ENCODE data around the gene GPR139.

DNA sequence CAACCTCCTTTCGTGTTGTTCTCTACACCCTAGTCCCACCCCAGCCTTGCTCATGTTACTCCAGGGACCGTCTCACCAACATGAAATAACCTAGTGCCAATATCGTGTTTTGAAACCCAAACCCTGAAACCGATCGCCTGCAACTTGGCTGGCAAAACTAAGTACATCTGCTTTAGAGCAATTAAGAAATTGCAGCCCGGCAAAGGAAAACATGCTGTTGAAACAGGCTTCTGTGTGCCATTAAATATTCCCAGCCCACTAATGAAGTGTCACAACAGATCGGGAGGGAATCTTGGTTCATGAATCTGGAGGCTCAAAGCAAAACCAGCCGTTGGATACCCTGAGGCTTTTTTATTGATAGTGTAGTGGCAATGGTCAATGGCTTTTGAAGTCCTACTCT, 48.3 kb upstream of the GPR139 start:
- no peak for TF ChIP-seq SPI1 (IDR thresholded peaks at IDR 0.05; ENCODE audit: borderline replicate concordance, low read depth)
- TF ChIP-seq, protein P1, sequence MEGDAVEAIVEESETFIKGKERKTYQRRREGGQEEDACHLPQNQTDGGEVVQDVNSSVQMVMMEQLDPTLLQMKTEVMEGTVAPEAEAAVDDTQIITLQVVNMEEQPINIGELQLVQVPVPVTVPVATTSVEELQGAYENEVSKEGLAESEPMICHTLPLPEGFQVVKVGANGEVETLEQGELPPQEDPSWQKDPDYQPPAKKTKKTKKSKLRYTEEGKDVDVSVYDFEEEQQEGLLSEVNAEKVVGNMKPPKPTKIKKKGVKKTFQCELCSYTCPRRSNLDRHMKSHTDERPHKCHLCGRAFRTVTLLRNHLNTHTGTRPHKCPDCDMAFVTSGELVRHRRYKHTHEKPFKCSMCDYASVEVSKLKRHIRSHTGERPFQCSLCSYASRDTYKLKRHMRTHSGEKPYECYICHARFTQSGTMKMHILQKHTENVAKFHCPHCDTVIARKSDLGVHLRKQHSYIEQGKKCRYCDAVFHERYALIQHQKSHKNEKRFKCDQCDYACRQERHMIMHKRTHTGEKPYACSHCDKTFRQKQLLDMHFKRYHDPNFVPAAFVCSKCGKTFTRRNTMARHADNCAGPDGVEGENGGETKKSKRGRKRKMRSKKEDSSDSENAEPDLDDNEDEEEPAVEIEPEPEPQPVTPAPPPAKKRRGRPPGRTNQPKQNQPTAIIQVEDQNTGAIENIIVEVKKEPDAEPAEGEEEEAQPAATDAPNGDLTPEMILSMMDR (IDR thresholded peaks at IDR 0.05; ENCODE audit: insufficient read depth, low read length) = no peak
- no peak for TF ChIP-seq POLR2AphosphoS5 (IDR thresholded peaks at IDR 0.05; ENCODE audit: low read depth)
